ENCODE results near the gene SYT9.

SYT9 gene

DNA sequence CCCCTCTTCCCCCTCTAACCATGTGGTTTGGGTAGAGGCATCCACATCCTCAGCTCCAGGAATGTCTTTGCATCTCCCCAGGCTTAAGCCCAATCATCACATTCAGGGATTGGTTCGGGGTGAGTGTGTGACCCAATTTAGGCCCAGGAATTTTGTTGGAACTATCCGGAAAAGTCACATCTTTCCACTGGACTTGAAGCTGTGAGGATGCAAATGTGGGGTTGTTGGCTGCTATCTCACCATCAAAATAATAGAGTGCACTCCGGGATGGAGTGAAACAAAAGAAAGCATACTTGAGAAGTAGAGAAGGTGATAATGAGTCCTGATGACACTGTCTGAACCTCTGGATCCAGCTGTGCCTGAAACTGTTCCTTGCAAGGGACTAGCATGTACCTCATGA, 199.8 kb downstream of the SYT9 start:
- no peaks in the 10 kb centered on the region for H3K9me3 ChIP-seq (ENCODE audit: control extremely low read depth in 1 of 5, control insufficient read depth in 4 of 5, insufficient read depth in 2 of 5, low read depth in 1 of 5, low read length in 4 of 5)
- POLR2A ChIA-PET = no interaction called here
- DNase-seq = no peak
- CTCF ChIA-PET = no interaction called here
- peaks cover 0 to 2% (median 0%) of the 10 kb centered on the region in 4 experiments for H3K4me1 ChIP-seq (ENCODE audit: control extremely low read depth in 1 of 4, control insufficient read depth in 4 of 4, insufficient read depth in 4 of 4, low read length in 3 of 4)
- H3K4me3 ChIP-seq (ENCODE audit: control insufficient read depth in 1 of 7, extremely low read depth in 1 of 7, insufficient read depth in 4 of 7, low read depth in 2 of 7, low read length in 6 of 7) = no peak overlapping the region
- no peak overlapping the region for H3K27ac ChIP-seq (ENCODE audit: insufficient read depth in 1 of 2, low read depth in 1 of 2, low read length in 2 of 2, poor library complexity in 1 of 2, severe bottlenecking in 2 of 2)
- 92% methylated on average over 3 of the region's 3 CpGs for whole genome bisulfite sequencing (ENCODE audit: insufficient coverage)
- no peaks in the 10 kb centered on the region for H3K27me3 ChIP-seq (replicated peaks in 2 of 5; ENCODE audit: control insufficient read depth in 4 of 5, insufficient read depth in 5 of 5, low read length in 4 of 5)
- no peaks in the 10 kb centered on the region for H3K36me3 ChIP-seq (ENCODE audit: control insufficient read depth in 4 of 4, insufficient read depth in 4 of 4, low read length in 3 of 4)

DNA sequence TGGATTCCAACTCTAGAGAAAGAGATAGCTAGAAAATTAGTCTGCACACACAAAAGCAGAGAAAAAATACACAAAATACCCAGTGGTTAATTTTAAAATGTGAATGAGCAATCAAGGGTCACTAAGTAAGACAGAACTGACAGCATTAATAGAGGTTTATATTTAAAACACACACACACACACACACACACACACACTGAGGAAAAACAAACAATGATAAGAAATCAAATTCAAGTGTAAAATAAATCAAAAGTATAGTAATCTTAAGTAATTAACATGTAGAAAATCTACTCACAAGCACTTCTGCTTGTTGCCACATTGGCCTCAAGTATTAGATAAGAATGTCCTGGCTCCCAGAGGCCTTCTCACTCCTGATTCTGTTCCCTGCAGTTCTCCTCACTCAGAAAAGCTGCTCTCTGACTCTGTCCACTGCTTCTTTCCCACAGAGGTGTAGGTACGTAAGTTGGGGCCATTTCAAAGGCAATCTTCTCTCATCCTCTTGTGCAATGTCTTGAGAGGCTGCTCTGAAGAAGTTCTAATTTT, 200.3 kb downstream of the SYT9 start:
- 100% methylated on average over 1 of the region's 1 CpG for WGBS (ENCODE audit: insufficient coverage)
- no peaks in the 10 kb centered on the region for H3K36me3 ChIP-seq (ENCODE audit: control insufficient read depth in 4 of 4, insufficient read depth in 4 of 4, low read length in 3 of 4)
- ChIA-PET CTCF (no interaction called here), POLR2A (no interaction called here)
- no peak overlapping the region for H3K27ac ChIP-seq (ENCODE audit: insufficient read depth in 1 of 2, low read depth in 1 of 2, low read length in 2 of 2, poor library complexity in 1 of 2, severe bottlenecking in 2 of 2)
- no peaks in the 10 kb centered on the region for H3K9me3 ChIP-seq (ENCODE audit: control extremely low read depth in 1 of 5, control insufficient read depth in 4 of 5, insufficient read depth in 2 of 5, low read depth in 1 of 5, low read length in 4 of 5)
- H3K4me1 ChIP-seq (ENCODE audit: control extremely low read depth in 1 of 4, control insufficient read depth in 4 of 4, insufficient read depth in 4 of 4, low read length in 3 of 4) = peaks cover 0 to 2% (median 0%) of the 10 kb centered on the region in 4 experiments
- no peak for DNase-seq
- no peaks in the 10 kb centered on the region for H3K27me3 ChIP-seq (replicated peaks in 2 of 5; ENCODE audit: control insufficient read depth in 4 of 5, insufficient read depth in 5 of 5, low read length in 4 of 5)
- no peak overlapping the region for H3K4me3 ChIP-seq (ENCODE audit: control insufficient read depth in 1 of 7, extremely low read depth in 1 of 7, insufficient read depth in 4 of 7, low read depth in 2 of 7, low read length in 6 of 7)

- H3K27ac ChIP-seq (ENCODE audit: insufficient read depth in 1 of 2, low read depth in 1 of 2, low read length in 2 of 2, poor library complexity in 1 of 2, severe bottlenecking in 2 of 2) = no peak overlapping the region
- H3K4me1 ChIP-seq (ENCODE audit: control extremely low read depth in 1 of 4, control insufficient read depth in 4 of 4, insufficient read depth in 4 of 4, low read length in 3 of 4) = no peaks in the 10 kb centered on the region
- no peak overlapping the region for H3K4me3 ChIP-seq (ENCODE audit: control insufficient read depth in 1 of 7, extremely low read depth in 1 of 7, insufficient read depth in 4 of 7, low read depth in 2 of 7, low read length in 6 of 7)
- WGBS (ENCODE audit: insufficient coverage) = no CpG with 5 or more reads among the region's 2 CpGs
- ChIA-PET CTCF (interaction anchor here (1.4 to 2.0 kb wide), 2 partner anchors 9 to 13 kb away, joined by 6 to 7 read pairs; no protein-coding TSS in a partner anchor), POLR2A (interaction anchor here (0.5 kb wide), 1 partner anchor 621 kb away, joined by 3 read pairs; no protein-coding TSS in a partner anchor)
- H3K27me3 ChIP-seq (replicated peaks in 2 of 5; ENCODE audit: control insufficient read depth in 4 of 5, insufficient read depth in 5 of 5, low read length in 4 of 5) = no peaks in the 10 kb centered on the region
- H3K36me3 ChIP-seq (ENCODE audit: control insufficient read depth in 4 of 4, insufficient read depth in 4 of 4, low read length in 3 of 4) = no peaks in the 10 kb centered on the region
- DNase-seq = no peak
- H3K9me3 ChIP-seq (ENCODE audit: control extremely low read depth in 1 of 5, control insufficient read depth in 4 of 5, insufficient read depth in 2 of 5, low read depth in 1 of 5, low read length in 4 of 5) = no peaks in the 10 kb centered on the region
These were observed 203.2 kb downstream of the SYT9 start for GRCh38 chr11:7454854-7455253.

- DNase-seq = no peak
- POLR2A ChIA-PET = no interaction called here
These were observed 205.5 kb downstream of the SYT9 start for GRCh38 chr11:7457211-7457610.

GRCh38 chr11:7462706-7463105, 211.0 kb downstream of the SYT9 start:
- ChIA-PET CTCF (no interaction called here), POLR2A (no interaction called here)
- Histone ChIP-seq H3K27me3 (replicated peaks in 2 of 5; ENCODE audit: control insufficient read depth in 4 of 5, insufficient read depth in 5 of 5, low read length in 4 of 5) (no peaks in the 10 kb centered on the region), H3K9me3 (ENCODE audit: control extremely low read depth in 1 of 5, control insufficient read depth in 4 of 5, insufficient read depth in 2 of 5, low read depth in 1 of 5, low read length in 4 of 5) (no peaks in the 10 kb centered on the region), H3K4me3 (ENCODE audit: control insufficient read depth in 1 of 7, extremely low read depth in 1 of 7, insufficient read depth in 4 of 7, low read depth in 2 of 7, low read length in 6 of 7) (no peak overlapping the region), H3K36me3 (ENCODE audit: control insufficient read depth in 4 of 4, insufficient read depth in 4 of 4, low read length in 3 of 4) (no peaks in the 10 kb centered on the region), H3K27ac (ENCODE audit: insufficient read depth in 1 of 2, low read depth in 1 of 2, low read length in 2 of 2, poor library complexity in 1 of 2, severe bottlenecking in 2 of 2) (no peak overlapping the region), H3K4me1 (ENCODE audit: control extremely low read depth in 1 of 4, control insufficient read depth in 4 of 4, insufficient read depth in 4 of 4, low read length in 3 of 4) (no peaks in the 10 kb centered on the region)
- 100% methylated on average over 1 of the region's 1 CpG for WGBS (ENCODE audit: insufficient coverage)
- no peak for DNase-seq

More at GRCh38 chr11:7457211-7457610, 205.5 kb downstream of the SYT9 start:
- WGBS (ENCODE audit: insufficient coverage) = 100% methylated on average over 1 of the region's 1 CpG
- no peak overlapping the region for H3K27ac ChIP-seq (ENCODE audit: insufficient read depth in 1 of 2, low read depth in 1 of 2, low read length in 2 of 2, poor library complexity in 1 of 2, severe bottlenecking in 2 of 2)
- CTCF ChIA-PET = no interaction called here
- H3K9me3 ChIP-seq (ENCODE audit: control extremely low read depth in 1 of 5, control insufficient read depth in 4 of 5, insufficient read depth in 2 of 5, low read depth in 1 of 5, low read length in 4 of 5) = no peaks in the 10 kb centered on the region
- no peaks in the 10 kb centered on the region for H3K27me3 ChIP-seq (replicated peaks in 2 of 5; ENCODE audit: control insufficient read depth in 4 of 5, insufficient read depth in 5 of 5, low read length in 4 of 5)
- H3K4me3 ChIP-seq (ENCODE audit: control insufficient read depth in 1 of 7, extremely low read depth in 1 of 7, insufficient read depth in 4 of 7, low read depth in 2 of 7, low read length in 6 of 7) = no peak overlapping the region
- H3K4me1 ChIP-seq (ENCODE audit: control extremely low read depth in 1 of 4, control insufficient read depth in 4 of 4, insufficient read depth in 4 of 4, low read length in 3 of 4) = no peaks in the 10 kb centered on the region
- no peaks in the 10 kb centered on the region for H3K36me3 ChIP-seq (ENCODE audit: control insufficient read depth in 4 of 4, insufficient read depth in 4 of 4, low read length in 3 of 4)

DNA sequence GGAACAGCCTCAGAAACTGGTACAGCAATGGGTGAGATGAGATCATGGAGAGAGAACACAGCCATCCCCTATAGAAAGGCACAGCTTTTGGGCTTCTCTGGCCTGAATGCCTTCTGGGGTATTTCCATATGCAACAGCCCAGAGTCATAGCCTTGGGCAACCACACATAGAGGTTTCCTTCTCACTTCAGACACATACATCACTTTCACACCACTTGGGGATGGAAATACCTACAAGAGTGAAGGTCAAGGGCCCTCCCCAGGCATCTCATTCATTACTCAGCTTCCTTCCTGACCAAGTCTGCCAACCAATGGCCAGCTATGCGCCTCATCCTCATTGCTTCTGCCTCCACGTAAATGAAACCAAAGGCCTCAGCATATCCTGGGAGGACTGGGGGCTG, 215.9 kb downstream of the SYT9 start:
- CTCF ChIA-PET = interaction anchor here (1.0 kb wide), 1 partner anchor 72 kb away, joined by 3 read pairs; no protein-coding TSS in a partner anchor
- no peak for DNase-seq
- WGBS (ENCODE audit: insufficient coverage) = 100% methylated on average over 2 of the region's 2 CpGs
- Histone ChIP-seq H3K4me1 (ENCODE audit: control extremely low read depth in 1 of 4, control insufficient read depth in 4 of 4, insufficient read depth in 4 of 4, low read length in 3 of 4) (no peaks in the 10 kb centered on the region), H3K27me3 (replicated peaks in 2 of 5; ENCODE audit: control insufficient read depth in 4 of 5, insufficient read depth in 5 of 5, low read length in 4 of 5) (no peaks in the 10 kb centered on the region), H3K36me3 (ENCODE audit: control insufficient read depth in 4 of 4, insufficient read depth in 4 of 4, low read length in 3 of 4) (no peaks in the 10 kb centered on the region), H3K9me3 (ENCODE audit: control extremely low read depth in 1 of 5, control insufficient read depth in 4 of 5, insufficient read depth in 2 of 5, low read depth in 1 of 5, low read length in 4 of 5) (no peaks in the 10 kb centered on the region), H3K27ac (ENCODE audit: insufficient read depth in 1 of 2, low read depth in 1 of 2, low read length in 2 of 2, poor library complexity in 1 of 2, severe bottlenecking in 2 of 2) (no peak overlapping the region), H3K4me3 (ENCODE audit: control insufficient read depth in 1 of 7, extremely low read depth in 1 of 7, insufficient read depth in 4 of 7, low read depth in 2 of 7, low read length in 6 of 7) (no peak overlapping the region)
- POLR2A ChIA-PET = interaction anchor here (0.7 kb wide), 1 partner anchor 8 kb away, joined by 3 read pairs; no protein-coding TSS in a partner anchor

DNA sequence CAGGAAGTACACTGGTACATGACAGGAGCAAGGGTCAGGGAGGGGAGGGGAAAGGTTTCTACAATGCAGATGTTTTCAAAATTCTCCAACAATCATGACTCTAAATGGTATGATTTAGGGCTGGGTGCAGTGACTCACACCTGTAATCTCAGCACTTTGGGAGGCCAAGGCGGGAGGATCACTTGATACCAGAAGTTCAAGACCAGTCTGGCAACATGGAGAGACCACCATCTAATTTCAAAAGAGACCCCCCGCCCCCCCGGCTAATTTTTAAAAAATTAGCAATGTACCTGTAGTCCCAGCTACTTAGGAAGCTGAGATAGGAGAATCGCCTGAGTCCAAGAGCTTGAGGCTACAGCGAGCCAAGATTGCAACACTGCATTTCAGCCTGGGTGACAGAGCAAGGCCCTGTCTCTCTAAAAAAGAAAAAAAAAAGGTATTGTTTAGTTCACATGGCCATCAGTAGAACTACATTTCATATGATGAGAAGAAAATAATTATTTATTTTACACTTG, 217.7 kb downstream of the SYT9 start:
- H3K4me1 ChIP-seq (ENCODE audit: control extremely low read depth in 1 of 4, control insufficient read depth in 4 of 4, insufficient read depth in 4 of 4, low read length in 3 of 4) = no peaks in the 10 kb centered on the region
- CTCF ChIA-PET = no interaction called here

More for the DNA sequence above, 217.7 kb downstream of the SYT9 start:
- no peak overlapping the region for H3K4me3 ChIP-seq (ENCODE audit: control insufficient read depth in 1 of 7, extremely low read depth in 1 of 7, insufficient read depth in 4 of 7, low read depth in 2 of 7, low read length in 6 of 7)
- POLR2A ChIA-PET = no interaction called here
- H3K36me3 ChIP-seq (ENCODE audit: control insufficient read depth in 4 of 4, insufficient read depth in 4 of 4, low read length in 3 of 4) = no peaks in the 10 kb centered on the region
- no peak overlapping the region for H3K27ac ChIP-seq (ENCODE audit: insufficient read depth in 1 of 2, low read depth in 1 of 2, low read length in 2 of 2, poor library complexity in 1 of 2, severe bottlenecking in 2 of 2)
- DNase-seq = no peak
- H3K27me3 ChIP-seq (replicated peaks in 2 of 5; ENCODE audit: control insufficient read depth in 4 of 5, insufficient read depth in 5 of 5, low read length in 4 of 5) = peaks cover 0 to 2% (median 0%) of the 10 kb centered on the region in 5 experiments
- no peaks in the 10 kb centered on the region for H3K9me3 ChIP-seq (ENCODE audit: control extremely low read depth in 1 of 5, control insufficient read depth in 4 of 5, insufficient read depth in 2 of 5, low read depth in 1 of 5, low read length in 4 of 5)
- 100% methylated on average over 3 of the region's 5 CpGs for WGBS (ENCODE audit: insufficient coverage)
